ENCODE results near the gene JARID2. TPM values are rescaled to one million over a fixed set of nuclear protein-coding genes. Genes with fewer than 3 reads are reported as not detected.

The JARID2 gene
- total and polyA plus RNA-seq, 7 donors = 1.8 to 7.8 (median 6.1) TPM

DNA sequence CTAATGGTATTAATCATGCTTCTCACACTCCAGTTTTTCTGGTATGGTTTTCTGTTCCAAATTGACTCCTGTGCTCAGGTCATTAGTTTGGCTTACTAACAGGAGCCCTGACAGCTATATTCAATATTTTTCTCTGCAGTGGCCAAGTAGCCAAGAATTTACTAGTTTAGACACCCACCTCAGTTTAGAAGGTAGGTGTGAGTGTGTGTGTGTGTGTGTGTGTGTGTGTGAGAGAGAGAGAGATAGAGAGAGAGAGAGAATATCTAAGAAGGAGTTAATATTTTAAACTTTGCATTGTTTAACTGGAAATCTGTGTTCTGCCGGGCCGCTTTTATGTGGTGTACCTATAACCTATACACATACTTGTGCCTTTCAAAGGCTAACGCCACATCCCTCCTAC is 18.5 kb downstream of the JARID2 start:
- no peaks in the 10 kb centered on the region for H3K36me3 ChIP-seq
- no peak overlapping the region for H3K27ac ChIP-seq
- 55% methylated on average over 3 of the region's 3 CpGs for WGBS, 2 donors
- no peaks in the 10 kb centered on the region for H3K27me3 ChIP-seq
- intact Hi-C loops (cut with DNase I) = no loop called here
- no peak overlapping the region for H3K4me3 ChIP-seq
- no peaks in the 10 kb centered on the region for H3K9me3 ChIP-seq
- peaks cover 0 to 80% (median 72%) of the 10 kb centered on the region in 4 donors for H3K4me1 ChIP-seq
- TF ChIP-seq POLR2A (IDR thresholded peaks at IDR 0.05) (no peak), POLR2AphosphoS5 (IDR thresholded peaks at IDR 0.05) (no peak), EP300 (IDR thresholded peaks at IDR 0.05) (no peak)
- TF ChIP-seq, protein P1, sequence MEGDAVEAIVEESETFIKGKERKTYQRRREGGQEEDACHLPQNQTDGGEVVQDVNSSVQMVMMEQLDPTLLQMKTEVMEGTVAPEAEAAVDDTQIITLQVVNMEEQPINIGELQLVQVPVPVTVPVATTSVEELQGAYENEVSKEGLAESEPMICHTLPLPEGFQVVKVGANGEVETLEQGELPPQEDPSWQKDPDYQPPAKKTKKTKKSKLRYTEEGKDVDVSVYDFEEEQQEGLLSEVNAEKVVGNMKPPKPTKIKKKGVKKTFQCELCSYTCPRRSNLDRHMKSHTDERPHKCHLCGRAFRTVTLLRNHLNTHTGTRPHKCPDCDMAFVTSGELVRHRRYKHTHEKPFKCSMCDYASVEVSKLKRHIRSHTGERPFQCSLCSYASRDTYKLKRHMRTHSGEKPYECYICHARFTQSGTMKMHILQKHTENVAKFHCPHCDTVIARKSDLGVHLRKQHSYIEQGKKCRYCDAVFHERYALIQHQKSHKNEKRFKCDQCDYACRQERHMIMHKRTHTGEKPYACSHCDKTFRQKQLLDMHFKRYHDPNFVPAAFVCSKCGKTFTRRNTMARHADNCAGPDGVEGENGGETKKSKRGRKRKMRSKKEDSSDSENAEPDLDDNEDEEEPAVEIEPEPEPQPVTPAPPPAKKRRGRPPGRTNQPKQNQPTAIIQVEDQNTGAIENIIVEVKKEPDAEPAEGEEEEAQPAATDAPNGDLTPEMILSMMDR (IDR thresholded peaks at IDR 0.05) = no peak
- no peak for DNase-seq

DNA sequence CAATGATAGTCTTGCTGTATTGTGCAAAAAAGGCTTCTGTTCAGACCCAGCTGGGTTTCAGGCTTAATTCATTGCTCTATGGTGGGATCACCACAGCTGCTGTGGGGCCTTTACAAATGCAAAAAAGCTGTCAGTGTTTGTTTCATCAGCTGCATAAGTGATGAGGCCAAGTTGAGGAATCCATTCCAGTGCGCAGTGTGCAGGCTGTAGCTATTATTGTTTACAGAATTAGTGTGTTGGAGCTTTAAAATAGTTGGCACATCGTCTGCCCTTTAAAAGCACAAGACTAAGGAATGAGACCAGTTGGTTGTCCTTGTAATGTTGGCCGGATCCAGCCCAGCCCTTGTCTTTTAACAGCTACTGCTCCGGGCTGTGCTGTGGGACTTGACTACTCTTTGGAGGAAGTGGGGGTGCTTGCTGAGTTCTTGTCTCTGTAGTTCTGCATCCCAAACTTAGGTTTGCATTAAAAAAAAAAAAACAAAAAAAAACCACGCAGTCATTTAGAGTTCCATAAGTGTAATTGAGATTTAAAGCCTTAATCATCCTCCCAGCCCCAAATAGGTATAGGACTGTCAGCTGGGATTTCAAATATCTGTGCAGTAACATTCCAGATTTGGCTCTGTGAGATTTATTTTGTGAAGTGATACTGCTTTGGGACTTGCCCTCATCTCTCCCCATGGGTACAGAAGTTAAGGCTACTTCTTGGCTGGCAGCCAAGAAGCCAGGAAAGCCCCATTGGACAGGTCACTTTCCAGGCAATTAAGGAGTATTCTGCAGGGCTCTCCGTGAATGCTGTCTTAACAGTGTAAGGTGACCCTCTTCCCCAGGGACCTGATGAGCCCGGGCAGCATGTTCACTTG is 19.3 kb downstream of the JARID2 start:
- intact Hi-C loops (cut with DNase I) = no loop called here
- TF ChIP-seq EP300 (IDR thresholded peaks at IDR 0.05) (no peak), POLR2A (IDR thresholded peaks at IDR 0.05) (no peak), POLR2AphosphoS5 (IDR thresholded peaks at IDR 0.05) (no peak)
- TF ChIP-seq, protein P1 (IDR thresholded peaks at IDR 0.05) = no peak
- Histone ChIP-seq H3K9me3 (no peaks in the 10 kb centered on the region), H3K4me3 (no peak overlapping the region), H3K27me3 (no peaks in the 10 kb centered on the region), H3K36me3 (no peaks in the 10 kb centered on the region), H3K4me1 (peaks cover 0 to 80% (median 70%) of the 10 kb centered on the region in 4 donors), H3K27ac (peak overlapping the region in 3 of 4 donors; percentile 8 to 22 (median 17))
- 40 to 53% methylated on average over 7 of the region's 7 CpGs for WGBS, 2 donors
- DNase-seq = no peak

DNA sequence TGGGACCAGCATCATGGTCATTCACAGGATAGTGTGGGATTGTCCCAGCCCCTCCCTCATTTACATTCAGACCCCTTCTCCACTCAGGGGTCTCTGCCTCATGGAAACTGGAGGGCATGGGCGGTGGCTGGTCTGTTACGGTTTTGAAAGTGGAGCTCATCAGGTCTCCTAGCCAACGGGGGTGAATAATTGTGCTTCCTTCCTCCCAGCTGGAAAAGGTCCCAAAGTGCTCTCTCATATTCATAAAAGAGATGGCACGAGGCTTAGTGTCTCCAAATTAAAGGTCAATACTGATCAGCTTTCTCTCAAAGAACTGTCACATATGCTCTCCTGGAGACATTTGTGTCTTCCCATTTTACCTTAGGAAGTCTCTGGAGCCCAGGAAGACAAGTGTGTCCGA is 19.9 kb downstream of the JARID2 start:
- no peak for TF ChIP-seq POLR2A (IDR thresholded peaks at IDR 0.05)
- no peak for TF ChIP-seq EP300 (IDR thresholded peaks at IDR 0.05)
- TF ChIP-seq POLR2AphosphoS5 (IDR thresholded peaks at IDR 0.05) = no peak
- Histone ChIP-seq H3K4me3 (no peak overlapping the region), H3K36me3 (no peaks in the 10 kb centered on the region), H3K4me1 (peaks cover 0 to 74% (median 65%) of the 10 kb centered on the region in 4 donors), H3K27ac (peak overlapping the region in 2 of 4 donors; percentile 8 to 22), H3K27me3 (no peaks in the 10 kb centered on the region), H3K9me3 (no peaks in the 10 kb centered on the region)
- WGBS, 2 donors = 60 to 70% methylated on average over 5 of the region's 5 CpGs
- DNase-seq = no peak
- intact Hi-C loops (cut with DNase I) = no loop called here

DNA sequence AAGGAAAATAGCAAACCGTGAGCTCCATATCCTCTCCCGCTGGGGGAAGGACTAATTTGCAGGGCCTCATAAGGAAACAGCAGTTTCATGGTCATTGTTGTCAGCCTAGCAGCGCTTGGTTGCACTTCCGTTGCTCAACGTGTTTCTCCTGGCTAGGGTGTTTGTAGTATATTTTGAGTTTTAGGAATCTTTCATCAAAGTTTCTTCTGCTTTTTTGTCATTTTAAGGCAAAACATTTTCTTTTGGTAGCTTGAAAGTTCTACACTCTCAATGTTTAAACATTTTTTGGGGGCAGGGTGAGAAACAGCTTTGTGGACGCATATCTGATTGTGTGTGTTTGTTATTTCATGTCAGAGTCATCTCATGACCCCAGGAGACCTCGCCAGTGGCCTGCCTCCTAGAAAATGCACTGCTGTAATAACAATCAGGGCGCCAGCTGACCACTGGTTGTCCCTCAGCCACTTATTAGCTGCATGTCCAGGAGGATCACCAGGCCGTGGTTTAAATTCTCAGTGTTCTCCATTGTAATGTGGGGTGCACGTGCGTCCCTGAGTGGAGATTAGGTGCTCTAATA is 20.6 kb downstream of the JARID2 start:
- no peaks in the 10 kb centered on the region for H3K9me3 ChIP-seq
- 56 to 69% methylated on average over 11 of the region's 11 CpGs for WGBS, 2 donors
- H3K4me1 ChIP-seq = peaks cover 0 to 72% (median 61%) of the 10 kb centered on the region in 4 donors
- H3K27ac ChIP-seq = peak overlapping the region in 2 of 4 donors; percentile 8 to 22
- no peak overlapping the region for H3K4me3 ChIP-seq
- no peak for TF ChIP-seq EP300 (IDR thresholded peaks at IDR 0.05)
- TF ChIP-seq POLR2A (IDR thresholded peaks at IDR 0.05) = no peak
- peak in 1 of 4 donors; percentile 26 for TF ChIP-seq POLR2AphosphoS5 (IDR thresholded peaks at IDR 0.05)
- DNase-seq = no peak
- H3K27me3 ChIP-seq = no peaks in the 10 kb centered on the region
- H3K36me3 ChIP-seq = no peaks in the 10 kb centered on the region
- intact Hi-C loops (cut with DNase I) = no loop called here

DNA sequence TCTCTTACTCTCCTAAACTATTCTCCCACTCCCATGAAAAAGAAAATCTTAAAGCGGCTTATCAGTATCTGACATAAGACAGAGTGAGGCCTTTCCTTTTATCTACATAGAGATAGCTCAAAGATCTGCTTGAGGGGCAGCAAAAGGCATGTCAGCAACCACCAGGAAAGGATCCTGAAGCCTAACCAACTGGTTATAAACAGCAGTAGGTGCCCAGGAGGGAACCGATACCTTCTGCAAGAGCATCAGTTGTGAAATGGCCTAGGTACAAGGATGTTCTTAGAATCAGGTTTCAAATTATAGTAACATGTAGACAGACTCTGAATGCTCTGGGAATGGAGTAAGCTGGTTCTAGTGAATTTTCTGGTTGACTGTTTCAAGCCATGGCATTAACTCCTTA is 21.4 kb downstream of the JARID2 start:
- Histone ChIP-seq H3K4me1 (peaks cover 0 to 71% (median 61%) of the 10 kb centered on the region in 4 donors), H3K27ac (no peak overlapping the region), H3K4me3 (no peak overlapping the region), H3K9me3 (no peaks in the 10 kb centered on the region), H3K36me3 (no peaks in the 10 kb centered on the region), H3K27me3 (no peaks in the 10 kb centered on the region)
- intact Hi-C loops (cut with DNase I) = no loop called here
- no peak for DNase-seq
- 83 to 93% methylated on average over 2 of the region's 2 CpGs for WGBS, 2 donors
- TF ChIP-seq, protein P1 (IDR thresholded peaks at IDR 0.05) = no peak
- TF ChIP-seq POLR2A (IDR thresholded peaks at IDR 0.05) (no peak), POLR2AphosphoS5 (IDR thresholded peaks at IDR 0.05) (no peak), EP300 (IDR thresholded peaks at IDR 0.05) (no peak)

All from sigmoid colon (tissue), 7 donors.